Panc1 (cell line): ENCODE measurements around the gene ADCY9. TPM values are rescaled to one million over a fixed set of nuclear protein-coding genes. Genes with fewer than 3 reads are reported as not detected.

ENCODE experiments used
- ATAC-seq: fragments of 200-7000 bp; cut with Tn5 transposase; 2 replicates; pipeline ENCODE4 v1.9.1; 2020; ENCODE audit warnings: mild to moderate bottlenecking, moderate library complexity
- BruUV-seq: library from RNA; stranded (reverse); fragments of 400-500 nt; replicated peaks from 2 replicates; lab custom pipeline; 2021; lab: Mats Ljungman, UMichigan
- CTCF ChIA-PET: fragments of 300-600 bp; sonication (Branson Sonifier 250); formaldehyde crosslinking; loops from one replicate; lab custom pipeline; 2022; ENCODE audit warnings: antibody characterized with exemption; lab: Charles Lee
- POLR2A ChIA-PET: fragments of 300-600 bp; sonication (Branson Sonifier 250); formaldehyde crosslinking; loops from one replicate; lab custom pipeline; 2022; ENCODE audit warnings: antibody characterized with exemption; lab: Charles Lee
- DNase-seq: peaks from one replicate; pipeline ENCODE4 v3.0.0-alpha.2; 2010; ENCODE audit warnings: low read depth, low spot score
- H3K27ac ChIP-seq: 2 replicates; pipeline ENCODE4 v1.5.1; 2011; ENCODE audit warnings: mild to moderate bottlenecking, low read length, inconsistent platforms
- H3K27me3 ChIP-seq: fragments of 200-500 bp; sonication (Bioruptor generic); 2 replicates; pipeline ENCODE4 v1.6.0; 2014; ENCODE audit warnings: low read length, inconsistent platforms; ENCODE audit not compliant: control insufficient read depth, insufficient read depth
- H3K36me3 ChIP-seq: fragments of 200-500 bp; sonication (Bioruptor generic); 2 replicates; pipeline ENCODE4 v1.5.1; 2014; ENCODE audit warnings: inconsistent platforms, mild to moderate bottlenecking, low read length, moderate library complexity; ENCODE audit not compliant: control insufficient read depth, insufficient read depth
- H3K4me1 ChIP-seq: 2 replicates; pipeline ENCODE4 v1.5.1; 2011; ENCODE audit warnings: inconsistent platforms, mild to moderate bottlenecking, low read length, moderate library complexity; ENCODE audit not compliant: control insufficient read depth, insufficient read depth
- H3K4me3 ChIP-seq, 2 experiments: 2 replicates each; pipeline ENCODE4 v1.5.1; 2011 to 2012; ENCODE audit warnings: low read depth in 2 of 2, low read length in 2 of 2, mild to moderate bottlenecking in 2 of 2, inconsistent platforms in 1 of 2, moderate library complexity in 1 of 2
- H3K9me3 ChIP-seq: fragments of 200-500 bp; sonication (Bioruptor generic); 2 replicates; pipeline ENCODE4 v1.5.1; 2014; ENCODE audit warnings: low read depth, mild to moderate bottlenecking, inconsistent platforms, low read length, moderate library complexity; ENCODE audit not compliant: control insufficient read depth, insufficient read depth
- POLR2AphosphoS5 ChIP-seq: IDR thresholded peaks from 2 replicates; pipeline ENCODE4 v1.6.1; 2012; ENCODE audit warnings: mild to moderate bottlenecking, low read depth, low read length, moderate library complexity
- SIN3A ChIP-seq: IDR thresholded peaks from 2 replicates; pipeline ENCODE4 v1.6.1; 2012; ENCODE audit warnings: low read depth, mild to moderate bottlenecking, low read length, moderate library complexity, borderline replicate concordance; ENCODE audit not compliant: insufficient read depth
- TCF7L2 ChIP-seq: IDR thresholded peaks from 2 replicates; pipeline ENCODE4 v1.6.1; 2011; ENCODE audit warnings: mild to moderate bottlenecking, low read depth, low read length, inconsistent platforms
- in situ Hi-C: cut with HindIII; loops from 2 replicates; pipeline ENCODE4 v1.10.0; 2016; ENCODE audit warnings: low sequenced_read_pairs, low pct_unique_long_range_greater_than_20kb
- intact Hi-C: fragments of 100-400 bp; cut with micrococcal nuclease; formaldehyde crosslinking; loops from one replicate; pipeline ENCODE4 v1.10.0; 2022; ENCODE audit not compliant: unreplicated experiment
- total RNA-seq: library from RNA; stranded (reverse); gene quantifications from one replicate; pipeline ENCODE4 v1.2.1, GENCODE V29; 2021; ENCODE audit not compliant: unreplicated experiment
- TF ChIP-seq, protein P1 (sequence below): fragments of 450-650 bp; IDR thresholded peaks from 2 replicates; pipeline ENCODE4 v1.5.1; 2017; ENCODE audit warnings: mild to moderate bottlenecking
- TF ChIP-seq, protein P2 (sequence below), 2 experiments: IDR thresholded peaks; 2 replicates each; pipeline ENCODE4 v1.6.1; 2011 to 2012; ENCODE audit warnings: low read depth in 2 of 2, control low read depth in 1 of 2, low read length in 1 of 2, mild to moderate bottlenecking in 1 of 2, moderate library complexity in 1 of 2; ENCODE audit not compliant: insufficient read depth in 1 of 2

The ADCY9 gene
- total RNA-seq, 1 experiment from 2014 or later = 29.8 TPM

DNA sequence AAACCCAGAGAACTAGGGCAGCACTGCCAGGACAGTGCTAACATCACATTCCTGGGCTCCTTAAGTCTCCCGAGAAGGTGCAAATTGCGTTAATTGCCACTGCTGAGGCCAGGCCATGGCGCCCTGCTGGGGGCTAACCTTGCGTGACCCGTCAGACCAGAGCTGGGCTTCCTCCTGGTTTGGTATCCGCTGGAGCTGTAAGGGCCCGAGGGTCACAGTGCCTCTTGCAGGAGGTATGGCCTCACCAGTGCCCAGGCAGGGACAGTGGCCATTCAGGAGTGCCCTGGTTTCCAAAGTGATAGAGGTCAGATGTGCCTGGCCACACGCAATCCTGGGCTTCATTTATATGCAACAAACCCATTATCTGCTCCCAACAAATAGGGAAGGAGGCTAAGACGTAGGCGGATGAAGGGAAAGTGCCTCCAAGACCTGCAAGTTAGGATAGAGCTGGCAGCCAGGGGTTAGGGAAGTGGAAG lies 17.7 kb upstream of the ADCY9 start:
- CTCF ChIA-PET = no interaction called here
- intact Hi-C loops (no loop called here), in situ Hi-C loops (no loop called here)
- no peaks in the 10 kb centered on the region for H3K36me3 ChIP-seq
- no peak overlapping the region for H3K27ac ChIP-seq
- no peaks in the 10 kb centered on the region for H3K27me3 ChIP-seq
- no peaks in the 10 kb centered on the region; the same call in 1 of the 2 replicates for H3K4me1 ChIP-seq
- no peak overlapping the region for H3K4me3 ChIP-seq
- no peak for DNase-seq
- POLR2A ChIA-PET = no interaction called here
- no peak for ATAC-seq
- H3K9me3 ChIP-seq = no peaks in the 10 kb centered on the region
- no TSS peak for BruUV-seq
- TF ChIP-seq TCF7L2 = no peak
- TF ChIP-seq, protein P1, sequence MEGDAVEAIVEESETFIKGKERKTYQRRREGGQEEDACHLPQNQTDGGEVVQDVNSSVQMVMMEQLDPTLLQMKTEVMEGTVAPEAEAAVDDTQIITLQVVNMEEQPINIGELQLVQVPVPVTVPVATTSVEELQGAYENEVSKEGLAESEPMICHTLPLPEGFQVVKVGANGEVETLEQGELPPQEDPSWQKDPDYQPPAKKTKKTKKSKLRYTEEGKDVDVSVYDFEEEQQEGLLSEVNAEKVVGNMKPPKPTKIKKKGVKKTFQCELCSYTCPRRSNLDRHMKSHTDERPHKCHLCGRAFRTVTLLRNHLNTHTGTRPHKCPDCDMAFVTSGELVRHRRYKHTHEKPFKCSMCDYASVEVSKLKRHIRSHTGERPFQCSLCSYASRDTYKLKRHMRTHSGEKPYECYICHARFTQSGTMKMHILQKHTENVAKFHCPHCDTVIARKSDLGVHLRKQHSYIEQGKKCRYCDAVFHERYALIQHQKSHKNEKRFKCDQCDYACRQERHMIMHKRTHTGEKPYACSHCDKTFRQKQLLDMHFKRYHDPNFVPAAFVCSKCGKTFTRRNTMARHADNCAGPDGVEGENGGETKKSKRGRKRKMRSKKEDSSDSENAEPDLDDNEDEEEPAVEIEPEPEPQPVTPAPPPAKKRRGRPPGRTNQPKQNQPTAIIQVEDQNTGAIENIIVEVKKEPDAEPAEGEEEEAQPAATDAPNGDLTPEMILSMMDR = no peak
- TF ChIP-seq, protein P2, sequence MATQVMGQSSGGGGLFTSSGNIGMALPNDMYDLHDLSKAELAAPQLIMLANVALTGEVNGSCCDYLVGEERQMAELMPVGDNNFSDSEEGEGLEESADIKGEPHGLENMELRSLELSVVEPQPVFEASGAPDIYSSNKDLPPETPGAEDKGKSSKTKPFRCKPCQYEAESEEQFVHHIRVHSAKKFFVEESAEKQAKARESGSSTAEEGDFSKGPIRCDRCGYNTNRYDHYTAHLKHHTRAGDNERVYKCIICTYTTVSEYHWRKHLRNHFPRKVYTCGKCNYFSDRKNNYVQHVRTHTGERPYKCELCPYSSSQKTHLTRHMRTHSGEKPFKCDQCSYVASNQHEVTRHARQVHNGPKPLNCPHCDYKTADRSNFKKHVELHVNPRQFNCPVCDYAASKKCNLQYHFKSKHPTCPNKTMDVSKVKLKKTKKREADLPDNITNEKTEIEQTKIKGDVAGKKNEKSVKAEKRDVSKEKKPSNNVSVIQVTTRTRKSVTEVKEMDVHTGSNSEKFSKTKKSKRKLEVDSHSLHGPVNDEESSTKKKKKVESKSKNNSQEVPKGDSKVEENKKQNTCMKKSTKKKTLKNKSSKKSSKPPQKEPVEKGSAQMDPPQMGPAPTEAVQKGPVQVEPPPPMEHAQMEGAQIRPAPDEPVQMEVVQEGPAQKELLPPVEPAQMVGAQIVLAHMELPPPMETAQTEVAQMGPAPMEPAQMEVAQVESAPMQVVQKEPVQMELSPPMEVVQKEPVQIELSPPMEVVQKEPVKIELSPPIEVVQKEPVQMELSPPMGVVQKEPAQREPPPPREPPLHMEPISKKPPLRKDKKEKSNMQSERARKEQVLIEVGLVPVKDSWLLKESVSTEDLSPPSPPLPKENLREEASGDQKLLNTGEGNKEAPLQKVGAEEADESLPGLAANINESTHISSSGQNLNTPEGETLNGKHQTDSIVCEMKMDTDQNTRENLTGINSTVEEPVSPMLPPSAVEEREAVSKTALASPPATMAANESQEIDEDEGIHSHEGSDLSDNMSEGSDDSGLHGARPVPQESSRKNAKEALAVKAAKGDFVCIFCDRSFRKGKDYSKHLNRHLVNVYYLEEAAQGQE (IDR thresholded peaks at IDR 0.05; ENCODE audit: insufficient read depth in 1 of 2, low read depth in 2 of 2, low read length in 1 of 2) = no peak
- TF ChIP-seq SIN3A = no peak
- TF ChIP-seq POLR2AphosphoS5 = no peak

DNA sequence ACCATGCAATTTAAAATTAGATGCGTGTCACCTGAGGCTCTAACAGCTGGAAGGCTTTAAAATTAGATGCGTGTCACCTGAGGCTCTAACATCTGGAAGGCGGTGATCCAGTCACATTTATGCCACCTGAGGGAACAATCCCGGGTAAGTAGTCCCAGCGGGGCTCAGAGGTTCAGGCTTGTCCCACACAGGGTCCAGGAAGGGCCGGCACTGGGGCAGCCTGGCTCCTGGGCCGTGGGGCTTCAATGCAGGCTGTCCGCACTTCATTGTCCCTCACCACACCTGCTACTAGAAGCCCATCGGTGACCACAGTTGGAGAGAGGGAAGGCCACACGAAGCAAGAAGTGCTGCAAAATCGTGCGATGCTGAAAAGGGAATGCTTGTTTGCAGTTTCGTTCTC lies 15.4 kb upstream of the ADCY9 start:
- no peaks in the 10 kb centered on the region for H3K27me3 ChIP-seq
- TF ChIP-seq, protein P2 (IDR thresholded peaks at IDR 0.05; ENCODE audit: insufficient read depth in 1 of 2, low read depth in 2 of 2, low read length in 1 of 2) = no peak
- in situ Hi-C loops (no loop called here), intact Hi-C loops (no loop called here)
- POLR2A ChIA-PET = no interaction called here
- H3K4me3 ChIP-seq = no peak overlapping the region
- H3K36me3 ChIP-seq = no peaks in the 10 kb centered on the region
- no peak overlapping the region for H3K27ac ChIP-seq
- no peak for ATAC-seq
- CTCF ChIA-PET = no interaction called here
- BruUV-seq = no TSS peak
- H3K9me3 ChIP-seq = no peaks in the 10 kb centered on the region
- DNase-seq = no peak
- no peaks in the 10 kb centered on the region; the same call in 1 of the 2 replicates for H3K4me1 ChIP-seq
